ENCODE data around the gene TFPI.
"Not testable (repeated sequence)": the region's sequence is repeated elsewhere in the genome, so short reads cannot be mapped to it uniquely, and the experiment has no call there.

TFPI gene

DNA sequence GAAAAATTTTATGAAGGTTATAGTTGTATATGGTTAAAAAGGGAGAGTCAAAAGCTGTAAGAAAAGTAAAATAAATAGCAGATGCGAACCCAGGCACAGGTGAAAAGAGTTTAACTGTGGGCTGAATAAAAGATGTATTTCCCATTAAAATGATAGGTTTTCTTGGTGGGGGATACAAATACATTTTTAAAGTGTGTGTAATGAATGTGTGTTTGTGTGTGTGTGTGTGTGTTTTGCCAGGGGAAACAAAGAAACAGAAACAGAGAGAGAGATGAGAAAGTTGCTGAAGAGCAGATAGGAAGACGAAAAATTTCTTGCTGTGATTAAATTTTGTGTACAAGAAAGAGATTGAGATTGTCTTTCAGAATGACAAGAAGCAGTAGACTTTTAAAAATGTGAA, 12.1 kb downstream of the TFPI start:
- H3K27ac ChIP-seq = peak overlapping the region; percentile 70
- no peak for DNase-seq (ENCODE audit: low spot score)
- H3K4me3 ChIP-seq = peak overlapping the region; percentile 44
- no peak for TF ChIP-seq CTCF (IDR thresholded peaks at IDR 0.05)

- Histone ChIP-seq H3K4me3 (peak overlapping the region; percentile 44), H3K27ac (peak overlapping the region; percentile 70)
- no peak for TF ChIP-seq CTCF (IDR thresholded peaks at IDR 0.05)
- DNase-seq (ENCODE audit: low spot score) = no peak
Observed at GRCh38 chr2:187541086-187542085, 12.8 kb downstream of the TFPI start.

DNA sequence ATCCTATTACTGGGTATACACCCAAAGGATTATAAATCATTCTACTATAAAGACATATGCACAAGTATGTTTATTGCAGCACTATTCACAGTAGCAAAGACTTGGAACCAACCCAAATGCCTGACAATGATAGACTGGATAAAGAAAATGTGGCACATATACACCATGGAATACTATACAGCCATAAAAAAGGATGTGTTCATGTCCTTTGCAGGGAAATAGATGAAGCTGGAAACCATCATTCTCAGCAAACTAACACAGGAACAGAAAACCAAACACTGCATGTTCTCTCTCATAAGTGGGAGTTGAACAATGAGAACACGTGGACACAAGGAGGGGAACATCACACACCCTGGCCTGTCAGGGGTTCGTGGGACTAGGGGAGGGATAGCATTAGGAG, 16.0 kb downstream of the TFPI start:
- not testable (repeated sequence) for DNase-seq (ENCODE audit: low spot score); H3K4me3 ChIP-seq; H3K27ac ChIP-seq

GRCh38 chr2:187535381-187535780, 18.9 kb downstream of the TFPI start:
- not testable (repeated sequence) for H3K27ac ChIP-seq; H3K4me3 ChIP-seq; DNase-seq (ENCODE audit: low spot score)

DNA sequence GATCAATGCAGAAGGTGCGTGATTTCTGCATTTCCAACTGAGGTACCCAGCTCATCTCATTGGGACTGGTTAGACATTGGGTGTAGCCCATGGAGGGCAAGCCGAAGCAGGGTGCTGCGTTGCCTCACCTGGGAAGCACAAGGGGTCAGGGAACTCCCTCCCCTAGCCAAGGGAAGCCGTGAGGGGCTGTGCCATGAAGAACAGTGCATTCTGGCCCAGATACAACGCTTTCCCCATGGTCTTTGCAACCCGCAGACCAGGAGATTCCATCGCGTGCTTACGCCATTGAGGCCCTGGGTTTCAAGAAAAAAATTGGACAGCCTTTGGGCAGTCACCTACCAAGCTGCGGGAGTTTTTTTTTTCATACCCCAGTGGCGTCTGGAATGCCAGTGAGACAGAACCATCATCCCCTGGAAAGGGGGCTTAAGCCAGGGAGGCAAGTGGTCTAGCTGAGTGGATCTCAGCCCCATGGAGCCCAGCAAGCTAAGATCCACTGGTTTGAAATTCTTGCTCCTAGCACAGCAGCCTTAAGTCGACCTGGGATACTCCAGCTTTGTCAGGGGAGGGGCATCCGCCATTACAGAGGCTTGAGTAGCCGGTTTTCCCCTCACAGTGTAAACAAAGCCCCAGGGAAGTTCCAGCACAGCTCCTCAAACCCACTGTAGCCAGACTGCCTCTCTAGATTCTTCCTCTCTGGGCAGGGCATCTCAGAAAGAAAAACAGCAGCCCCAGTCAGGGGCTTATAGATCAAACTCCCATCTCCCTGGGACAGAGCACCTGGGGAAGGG, 21.7 kb downstream of the TFPI start:
- DNase-seq (ENCODE audit: low spot score) = no peak
- Histone ChIP-seq H3K27ac (no peak overlapping the region), H3K4me3 (no peak overlapping the region)
- TF ChIP-seq CTCF (IDR thresholded peaks at IDR 0.05) = no peak

GRCh38 chr2:187529977-187530721, 24.1 kb downstream of the TFPI start:
- Histone ChIP-seq H3K27ac (no peak overlapping the region), H3K4me3 (no peak overlapping the region)
- no peak for DNase-seq (ENCODE audit: low spot score)
- no peak for TF ChIP-seq CTCF (IDR thresholded peaks at IDR 0.05)

DNA sequence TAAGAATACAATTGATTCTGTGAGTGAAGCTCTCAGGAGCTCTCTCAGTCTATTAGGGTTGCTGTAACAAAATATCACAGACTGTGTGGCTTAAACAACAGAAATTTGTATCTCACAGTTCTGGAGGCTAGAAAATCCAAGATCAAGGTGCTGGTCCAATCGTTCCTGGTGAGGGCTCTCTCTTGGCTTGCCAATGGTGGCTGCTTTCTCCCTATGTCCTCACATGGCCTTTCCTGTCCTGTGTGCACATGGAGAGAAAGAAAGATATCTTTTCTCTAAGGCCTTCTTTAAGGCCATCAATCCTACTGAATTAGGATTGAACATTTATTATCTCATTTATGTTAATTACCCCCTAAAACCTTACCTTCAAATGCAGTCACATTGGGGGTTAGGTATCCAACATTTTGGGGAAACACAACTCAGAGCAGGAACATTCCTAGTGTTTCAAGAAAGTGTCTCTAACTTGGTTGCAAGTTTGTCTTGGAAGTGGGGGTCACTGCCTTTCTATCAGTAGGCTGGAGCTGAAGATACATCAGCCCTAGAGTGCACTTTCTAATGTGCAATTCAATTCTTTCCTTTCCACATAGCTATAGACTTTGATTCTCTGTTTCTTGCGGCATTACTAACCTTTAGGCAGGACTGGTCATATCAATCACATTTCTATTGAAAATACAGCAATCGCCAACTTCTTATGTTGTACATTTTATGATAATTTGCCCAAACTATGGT, 24.8 kb downstream of the TFPI start:
- no peak for TF ChIP-seq CTCF (IDR thresholded peaks at IDR 0.05)
- no peak for DNase-seq (ENCODE audit: low spot score)
- no peak overlapping the region for H3K4me3 ChIP-seq
- H3K27ac ChIP-seq = no peak overlapping the region
